ENCODE results near the gene NDUFV3.
"Not testable (repeated sequence)": the region's sequence is repeated elsewhere in the genome, so short reads cannot be mapped to it uniquely, and the experiment has no call there.

Gene NDUFV3

GRCh38 chr21:42864286-42864685 is 28.8 kb upstream of the NDUFV3 start:
- peaks cover 0 to 83% (median 57%) of the 10 kb centered on the region in 5 donors for H3K36me3 ChIP-seq (ENCODE audit: control insufficient read depth in 5 of 5, insufficient read depth in 5 of 5, low read length in 5 of 5)
- no peak overlapping the region for H3K9ac ChIP-seq (ENCODE audit: low read length in 5 of 5)
- H3K4me1 ChIP-seq (ENCODE audit: control insufficient read depth in 5 of 5, insufficient read depth in 5 of 5, low read length in 5 of 5): peaks cover 0 to 28% (median 6%) of the 10 kb centered on the region in 5 donors
- no peak overlapping the region for H3K4me3 ChIP-seq (ENCODE audit: low read depth in 1 of 5, low read length in 5 of 5)
- no peaks in the 10 kb centered on the region for H3K9me3 ChIP-seq (ENCODE audit: control insufficient read depth in 5 of 5, low read length in 5 of 5)
- no peaks in the 10 kb centered on the region for H3K27me3 ChIP-seq (ENCODE audit: control insufficient read depth in 5 of 5, insufficient read depth in 4 of 5, low read length in 5 of 5)
- H3K27ac ChIP-seq (ENCODE audit: low read depth, low read length): no peak overlapping the region

- peaks cover 0 to 82% (median 51%) of the 10 kb centered on the region in 5 donors for H3K36me3 ChIP-seq (ENCODE audit: control insufficient read depth in 5 of 5, insufficient read depth in 5 of 5, low read length in 5 of 5)
- H3K9ac ChIP-seq (ENCODE audit: low read length in 5 of 5): no peak overlapping the region
- H3K4me3 ChIP-seq (ENCODE audit: low read depth in 1 of 5, low read length in 5 of 5): no peak overlapping the region
- no peaks in the 10 kb centered on the region for H3K27me3 ChIP-seq (ENCODE audit: control insufficient read depth in 5 of 5, insufficient read depth in 4 of 5, low read length in 5 of 5)
- no peak overlapping the region for H3K27ac ChIP-seq (ENCODE audit: low read depth, low read length)
- no peaks in the 10 kb centered on the region for H3K9me3 ChIP-seq (ENCODE audit: control insufficient read depth in 5 of 5, low read length in 5 of 5)
- H3K4me1 ChIP-seq (ENCODE audit: control insufficient read depth in 5 of 5, insufficient read depth in 5 of 5, low read length in 5 of 5): peaks cover 0 to 28% (median 6%) of the 10 kb centered on the region in 5 donors
These were observed 28.0 kb upstream of the NDUFV3 start for GRCh38 chr21:42864815-42865775.

- Histone ChIP-seq H3K9me3 (ENCODE audit: control insufficient read depth in 5 of 5, low read length in 5 of 5) (no peaks in the 10 kb centered on the region), H3K9ac (ENCODE audit: low read length in 5 of 5) (no peak overlapping the region), H3K4me3 (ENCODE audit: low read depth in 1 of 5, low read length in 5 of 5) (no peak overlapping the region), H3K27ac (ENCODE audit: low read depth, low read length) (no peak overlapping the region), H3K27me3 (ENCODE audit: control insufficient read depth in 5 of 5, insufficient read depth in 4 of 5, low read length in 5 of 5) (no peaks in the 10 kb centered on the region), H3K4me1 (ENCODE audit: control insufficient read depth in 5 of 5, insufficient read depth in 5 of 5, low read length in 5 of 5) (peaks cover 0 to 28% (median 6%) of the 10 kb centered on the region in 5 donors), H3K36me3 (ENCODE audit: control insufficient read depth in 5 of 5, insufficient read depth in 5 of 5, low read length in 5 of 5) (peaks cover 0 to 82% (median 49%) of the 10 kb centered on the region in 5 donors)
These were observed 27.3 kb upstream of the NDUFV3 start for GRCh38 chr21:42865776-42866160.

- no peaks in the 10 kb centered on the region for H3K27me3 ChIP-seq (ENCODE audit: control insufficient read depth in 5 of 5, insufficient read depth in 4 of 5, low read length in 5 of 5)
- no peak overlapping the region for H3K27ac ChIP-seq (ENCODE audit: low read depth, low read length)
- no peaks in the 10 kb centered on the region for H3K9me3 ChIP-seq (ENCODE audit: control insufficient read depth in 5 of 5, low read length in 5 of 5)
- peaks cover 4 to 87% (median 52%) of the 10 kb centered on the region in 5 donors for H3K36me3 ChIP-seq (ENCODE audit: control insufficient read depth in 5 of 5, insufficient read depth in 5 of 5, low read length in 5 of 5)
- no peak overlapping the region for H3K9ac ChIP-seq (ENCODE audit: low read length in 5 of 5)
- peaks cover 0 to 28% (median 2%) of the 10 kb centered on the region in 5 donors for H3K4me1 ChIP-seq (ENCODE audit: control insufficient read depth in 5 of 5, insufficient read depth in 5 of 5, low read length in 5 of 5)
- no peak overlapping the region for H3K4me3 ChIP-seq (ENCODE audit: low read depth in 1 of 5, low read length in 5 of 5)
These were observed 24.9 kb upstream of the NDUFV3 start for GRCh38 chr21:42868196-42868595.

GRCh38 chr21:42873096-42873495 is 20.0 kb upstream of the NDUFV3 start:
- no peak overlapping the region for H3K4me3 ChIP-seq (ENCODE audit: low read depth in 1 of 5, low read length in 5 of 5)
- H3K4me1 ChIP-seq (ENCODE audit: control insufficient read depth in 5 of 5, insufficient read depth in 5 of 5, low read length in 5 of 5): peaks cover 0 to 4% (median 2%) of the 10 kb centered on the region in 5 donors
- H3K36me3 ChIP-seq (ENCODE audit: control insufficient read depth in 5 of 5, insufficient read depth in 5 of 5, low read length in 5 of 5): peaks cover 11 to 65% (median 55%) of the 10 kb centered on the region in 5 donors
- no peak overlapping the region for H3K27ac ChIP-seq (ENCODE audit: low read depth, low read length)
- no peak overlapping the region for H3K9ac ChIP-seq (ENCODE audit: low read length in 5 of 5)
- H3K27me3 ChIP-seq (ENCODE audit: control insufficient read depth in 5 of 5, insufficient read depth in 4 of 5, low read length in 5 of 5): no peaks in the 10 kb centered on the region
- H3K9me3 ChIP-seq (ENCODE audit: control insufficient read depth in 5 of 5, low read length in 5 of 5): no peaks in the 10 kb centered on the region

- H3K27me3 ChIP-seq (ENCODE audit: control insufficient read depth in 5 of 5, insufficient read depth in 4 of 5, low read length in 5 of 5); H3K9me3 ChIP-seq (ENCODE audit: control insufficient read depth in 5 of 5, low read length in 5 of 5); H3K4me3 ChIP-seq (ENCODE audit: low read depth in 1 of 5, low read length in 5 of 5); H3K9ac ChIP-seq (ENCODE audit: low read length in 5 of 5); H3K27ac ChIP-seq (ENCODE audit: low read depth, low read length): not testable (repeated sequence)
- Histone ChIP-seq H3K4me1 (ENCODE audit: control insufficient read depth in 5 of 5, insufficient read depth in 5 of 5, low read length in 5 of 5) (peaks cover 2 to 22% (median 18%) of the 10 kb centered on the region in 5 donors), H3K36me3 (ENCODE audit: control insufficient read depth in 5 of 5, insufficient read depth in 5 of 5, low read length in 5 of 5) (peaks cover 11 to 39% (median 35%) of the 10 kb centered on the region in 5 donors)
These were observed 17.3 kb upstream of the NDUFV3 start for GRCh38 chr21:42875811-42876210.

- Histone ChIP-seq H3K4me1 (ENCODE audit: control insufficient read depth in 5 of 5, insufficient read depth in 5 of 5, low read length in 5 of 5) (peaks cover 2 to 22% (median 18%) of the 10 kb centered on the region in 5 donors), H3K9ac (ENCODE audit: low read length in 5 of 5) (peak overlapping the region; percentile 63 to 93 (median 91)), H3K27me3 (ENCODE audit: control insufficient read depth in 5 of 5, insufficient read depth in 4 of 5, low read length in 5 of 5) (no peaks in the 10 kb centered on the region), H3K36me3 (ENCODE audit: control insufficient read depth in 5 of 5, insufficient read depth in 5 of 5, low read length in 5 of 5) (peaks cover 3 to 15% (median 11%) of the 10 kb centered on the region in 5 donors), H3K27ac (ENCODE audit: low read depth, low read length) (peak overlapping the region; percentile 92), H3K9me3 (ENCODE audit: control insufficient read depth in 5 of 5, low read length in 5 of 5) (no peaks in the 10 kb centered on the region), H3K4me3 (ENCODE audit: low read depth in 1 of 5, low read length in 5 of 5) (peak overlapping the region; percentile 77 to 100 (median 93))
These were observed 14.5 kb upstream of the NDUFV3 start for GRCh38 chr21:42878678-42878992.

GRCh38 chr21:42878993-42879787 is 13.9 kb upstream of the NDUFV3 start, which contains the start of gene WDR4:
WDR4 (minus strand) TSS chr21:42879539; CDS start chr21:42879495, 44 bp downstream.
- Histone ChIP-seq H3K27ac (ENCODE audit: low read depth, low read length) (peak within 1 kb of the TSS; percentile 92), H3K4me3 (ENCODE audit: low read depth in 1 of 5, low read length in 5 of 5) (peak within 1 kb of the TSS; percentile 77 to 100 (median 93)), H3K4me1 (ENCODE audit: control insufficient read depth in 5 of 5, insufficient read depth in 5 of 5, low read length in 5 of 5) (peaks cover 2 to 22% (median 18%) of the 10 kb centered on the region in 5 donors), H3K9me3 (ENCODE audit: control insufficient read depth in 5 of 5, low read length in 5 of 5) (no peaks in the 10 kb centered on the region), H3K36me3 (ENCODE audit: control insufficient read depth in 5 of 5, insufficient read depth in 5 of 5, low read length in 5 of 5) (peaks cover 0 to 12% (median 8%) of the 10 kb centered on the region in 5 donors), H3K27me3 (ENCODE audit: control insufficient read depth in 5 of 5, insufficient read depth in 4 of 5, low read length in 5 of 5) (no peaks in the 10 kb centered on the region), H3K9ac (ENCODE audit: low read length in 5 of 5) (peak within 1 kb of the TSS; percentile 84 to 93 (median 91))

- Histone ChIP-seq H3K9ac (ENCODE audit: low read length in 5 of 5) (peak overlapping the region in 3 of 5 donors; percentile 91 to 93 (median 91)), H3K9me3 (ENCODE audit: control insufficient read depth in 5 of 5, low read length in 5 of 5) (no peaks in the 10 kb centered on the region), H3K27me3 (ENCODE audit: control insufficient read depth in 5 of 5, insufficient read depth in 4 of 5, low read length in 5 of 5) (no peaks in the 10 kb centered on the region), H3K4me3 (ENCODE audit: low read depth in 1 of 5, low read length in 5 of 5) (peak overlapping the region; percentile 77 to 100 (median 93)), H3K4me1 (ENCODE audit: control insufficient read depth in 5 of 5, insufficient read depth in 5 of 5, low read length in 5 of 5) (peaks cover 2 to 22% (median 18%) of the 10 kb centered on the region in 5 donors), H3K36me3 (ENCODE audit: control insufficient read depth in 5 of 5, insufficient read depth in 5 of 5, low read length in 5 of 5) (peaks cover 0 to 9% (median 7%) of the 10 kb centered on the region in 5 donors), H3K27ac (ENCODE audit: low read depth, low read length) (peak overlapping the region; percentile 92)
These were observed 12.8 kb upstream of the NDUFV3 start for GRCh38 chr21:42880352-42880751.
